GM23338 (cell line): ENCODE data around the gene EXOC2.

Source experiments
- CTCF ChIP-seq, 2 experiments: fragments of 200-600 bp in 1 of 2; sonication (generic) in 1 of 2; conservative IDR thresholded peaks; 2 replicates each; pipeline versions ENCODE4 v1.5.1 to v1.6.1; 2016 to 2017; ENCODE audit warnings: antibody characterized with exemption in 2 of 2, low read depth in 2 of 2, mild to moderate bottlenecking in 2 of 2, moderate library complexity in 1 of 2
- ETS1 ChIP-seq: IDR thresholded peaks from 2 replicates; pipeline ENCODE4 v1.6.1; 2016; ENCODE audit warnings: antibody characterized with exemption
- EZH2 ChIP-seq: fragments of 200-600 bp; sonication (generic); IDR thresholded peaks from one replicate; pipeline ENCODE4 v1.8.0; 2017; ENCODE audit warnings: antibody characterized with exemption, mild to moderate bottlenecking, low read depth; ENCODE audit not compliant: unreplicated experiment
- EZH2phosphoT487 ChIP-seq: fragments of 200-600 bp; sonication (generic); IDR thresholded peaks from one replicate; pipeline ENCODE4 v1.8.1; 2018; ENCODE audit warnings: antibody characterized with exemption; ENCODE audit not compliant: unreplicated experiment
- NANOG ChIP-seq: IDR thresholded peaks from 2 replicates; pipeline ENCODE4 v1.6.1; 2016; ENCODE audit warnings: antibody characterized with exemption, borderline replicate concordance
- POLR2AphosphoS5 ChIP-seq: IDR thresholded peaks from 2 replicates; pipeline ENCODE4 v1.6.1; 2016; ENCODE audit warnings: antibody characterized with exemption, low read depth
- REST ChIP-seq: IDR thresholded peaks from one replicate; pipeline ENCODE4 v1.6.1; 2018; ENCODE audit warnings: antibody characterized with exemption; ENCODE audit not compliant: unreplicated experiment
- STAT1 ChIP-seq: IDR thresholded peaks from one replicate; pipeline ENCODE4 v1.6.1; 2016; ENCODE audit warnings: antibody characterized with exemption; ENCODE audit not compliant: unreplicated experiment
- ZNF331 ChIP-seq: fragments of 250-450 bp; sonication (Bioruptor Pico); IDR thresholded peaks from 2 replicates; pipeline ENCODE4 v1.5.0; 2020; ENCODE audit warnings: low read depth, mild to moderate bottlenecking, moderate library complexity
- ZNF462 ChIP-seq: fragments of 250-450 bp; sonication (Bioruptor Pico); IDR thresholded peaks from 2 replicates; pipeline ENCODE4 v1.5.0; 2020; ENCODE audit warnings: mild to moderate bottlenecking, moderate library complexity

GRCh38 chr6:622462-622861 is 70.5 kb downstream of the EXOC2 start:
- no peak for TF ChIP-seq CTCF (conservative IDR thresholded peaks at IDR 0.05; ENCODE audit: low read depth in 2 of 2)
- TF ChIP-seq ZNF331 (CRISPR knock-in tag) = no peak
- no peak for TF ChIP-seq POLR2AphosphoS5
- no peak for TF ChIP-seq ZNF462 (CRISPR knock-in tag)
- TF ChIP-seq NANOG = no peak
- no peak for TF ChIP-seq REST
- TF ChIP-seq EZH2 = no peak
- TF ChIP-seq EZH2phosphoT487 = no peak
- no peak for TF ChIP-seq STAT1
- no peak for TF ChIP-seq ETS1
